Neutrophil (primary cell): ENCODE results near the gene TMEM108.

ENCODE experiments used
- H3K27ac ChIP-seq: fragments of 200-600 bp; sonication (generic); 2 replicates; pipeline ENCODE4 v1.5.1; 2016; ENCODE audit warnings: mild to moderate bottlenecking, moderate library complexity
- H3K27me3 ChIP-seq: fragments of 200-600 bp; sonication (generic); 2 replicates; pipeline ENCODE4 v1.6.0; 2016; ENCODE audit warnings: mild to moderate bottlenecking
- H3K36me3 ChIP-seq: fragments of 200-600 bp; sonication (generic); 2 replicates; pipeline ENCODE4 v1.5.1; 2017
- H3K4me1 ChIP-seq, 2 experiments: fragments of 200-600 bp in 1 of 2; sonication (generic) in 1 of 2; 1 replicate in 1 of 2; 2 replicates in 1 of 2; pipeline versions ENCODE4 v1.5.1 to v1.6.1; 2013 to 2016; ENCODE audit warnings: low read depth in 1 of 2, low read length in 1 of 2, mild to moderate bottlenecking in 1 of 2, moderate library complexity in 1 of 2; ENCODE audit not compliant: control insufficient read depth in 1 of 2, insufficient read depth in 1 of 2
- H3K4me3 ChIP-seq, 2 experiments: fragments of 200-600 bp in 1 of 2; sonication (generic) in 1 of 2; 1 replicate in 1 of 2; 2 replicates in 1 of 2; pipeline ENCODE4 v1.5.1; 2013 to 2016; ENCODE audit warnings: low read depth in 1 of 2, low read length in 1 of 2, mild to moderate bottlenecking in 1 of 2, moderate library complexity in 1 of 2
- H3K9me3 ChIP-seq: fragments of 200-600 bp; sonication (generic); 2 replicates; pipeline ENCODE4 v1.5.1; 2016
- TF ChIP-seq, protein P1 (sequence below): fragments of 200-600 bp; sonication (generic); IDR thresholded peaks from 2 replicates; pipeline ENCODE4 v1.5.1; 2016; ENCODE audit warnings: antibody characterized with exemption

Gene TMEM108

DNA sequence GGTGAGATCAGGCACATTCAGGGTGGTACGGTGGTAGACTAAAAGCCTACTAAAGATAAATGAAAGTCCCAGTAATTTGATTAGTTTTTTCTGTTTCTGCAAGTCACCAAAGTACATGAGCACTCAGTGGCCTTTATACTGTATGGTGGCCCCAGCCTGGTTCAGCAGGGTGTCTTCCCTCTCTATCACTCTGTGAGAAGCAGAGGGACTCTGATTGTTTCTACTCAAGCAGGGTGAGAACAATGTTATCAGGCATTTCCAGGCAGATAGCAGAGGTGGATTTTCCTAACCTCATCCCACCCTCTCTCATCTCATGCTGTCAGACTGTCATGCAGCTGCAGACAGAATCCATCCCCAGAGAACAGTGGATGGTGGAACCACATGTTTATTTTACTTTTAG lies 290.2 kb downstream of the TMEM108 start:
- Histone ChIP-seq H3K27me3 (no peaks in the 10 kb centered on the region), H3K4me1 (no peaks in the 10 kb centered on the region), H3K9me3 (no peaks in the 10 kb centered on the region), H3K36me3 (no peaks in the 10 kb centered on the region), H3K4me3 (no peak overlapping the region), H3K27ac (no peak overlapping the region)
- TF ChIP-seq, protein P1, sequence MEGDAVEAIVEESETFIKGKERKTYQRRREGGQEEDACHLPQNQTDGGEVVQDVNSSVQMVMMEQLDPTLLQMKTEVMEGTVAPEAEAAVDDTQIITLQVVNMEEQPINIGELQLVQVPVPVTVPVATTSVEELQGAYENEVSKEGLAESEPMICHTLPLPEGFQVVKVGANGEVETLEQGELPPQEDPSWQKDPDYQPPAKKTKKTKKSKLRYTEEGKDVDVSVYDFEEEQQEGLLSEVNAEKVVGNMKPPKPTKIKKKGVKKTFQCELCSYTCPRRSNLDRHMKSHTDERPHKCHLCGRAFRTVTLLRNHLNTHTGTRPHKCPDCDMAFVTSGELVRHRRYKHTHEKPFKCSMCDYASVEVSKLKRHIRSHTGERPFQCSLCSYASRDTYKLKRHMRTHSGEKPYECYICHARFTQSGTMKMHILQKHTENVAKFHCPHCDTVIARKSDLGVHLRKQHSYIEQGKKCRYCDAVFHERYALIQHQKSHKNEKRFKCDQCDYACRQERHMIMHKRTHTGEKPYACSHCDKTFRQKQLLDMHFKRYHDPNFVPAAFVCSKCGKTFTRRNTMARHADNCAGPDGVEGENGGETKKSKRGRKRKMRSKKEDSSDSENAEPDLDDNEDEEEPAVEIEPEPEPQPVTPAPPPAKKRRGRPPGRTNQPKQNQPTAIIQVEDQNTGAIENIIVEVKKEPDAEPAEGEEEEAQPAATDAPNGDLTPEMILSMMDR = no peak

DNA sequence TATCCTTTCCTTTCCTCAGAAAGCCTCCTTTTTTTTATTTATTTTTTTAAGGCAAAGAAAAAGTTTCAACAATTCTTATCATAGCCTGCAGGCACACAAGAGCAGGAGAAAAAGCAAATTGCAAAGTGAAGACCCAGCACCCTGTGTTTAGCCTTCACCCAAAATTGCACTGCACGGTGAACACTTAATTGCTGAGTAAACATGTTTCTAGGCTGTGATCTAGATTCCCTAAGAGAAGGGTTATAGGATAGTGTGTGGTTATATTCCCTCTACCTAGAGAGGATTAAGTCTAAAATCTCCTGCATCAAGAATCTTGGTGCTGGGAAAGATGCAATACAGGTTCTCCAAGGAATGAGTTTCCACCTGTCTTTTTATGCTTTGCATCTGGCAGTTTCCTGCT lies 291.4 kb downstream of the TMEM108 start:
- H3K36me3 ChIP-seq = no peaks in the 10 kb centered on the region
- no peaks in the 10 kb centered on the region for H3K9me3 ChIP-seq
- H3K4me3 ChIP-seq = no peak overlapping the region
- no peak overlapping the region for H3K27ac ChIP-seq
- no peaks in the 10 kb centered on the region for H3K4me1 ChIP-seq
- TF ChIP-seq, protein P1 = no peak
- no peaks in the 10 kb centered on the region for H3K27me3 ChIP-seq

DNA sequence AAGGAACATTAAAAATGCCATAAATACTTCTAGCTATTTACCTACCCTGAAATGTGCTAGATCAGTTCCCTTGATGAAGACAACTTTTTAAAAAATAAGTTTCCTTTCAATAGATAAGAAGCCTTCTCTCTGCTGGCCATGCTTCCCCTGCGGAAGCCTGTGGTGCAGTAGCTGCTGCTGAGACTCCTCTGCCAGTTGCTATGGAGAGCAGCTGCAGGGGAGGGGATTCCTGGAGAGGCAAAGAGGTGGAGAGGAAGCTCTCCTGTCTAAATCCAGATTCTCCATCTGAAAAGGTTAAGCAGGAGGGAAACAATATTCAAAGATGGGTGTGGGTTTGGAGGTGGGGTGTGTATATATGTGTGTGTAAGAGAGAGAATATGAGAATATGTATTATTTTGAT lies 291.9 kb downstream of the TMEM108 start:
- no peaks in the 10 kb centered on the region for H3K36me3 ChIP-seq
- no peak overlapping the region for H3K27ac ChIP-seq
- TF ChIP-seq, protein P1 = no peak
- no peaks in the 10 kb centered on the region for H3K27me3 ChIP-seq
- no peaks in the 10 kb centered on the region for H3K9me3 ChIP-seq
- H3K4me1 ChIP-seq = no peaks in the 10 kb centered on the region
- no peak overlapping the region for H3K4me3 ChIP-seq

DNA sequence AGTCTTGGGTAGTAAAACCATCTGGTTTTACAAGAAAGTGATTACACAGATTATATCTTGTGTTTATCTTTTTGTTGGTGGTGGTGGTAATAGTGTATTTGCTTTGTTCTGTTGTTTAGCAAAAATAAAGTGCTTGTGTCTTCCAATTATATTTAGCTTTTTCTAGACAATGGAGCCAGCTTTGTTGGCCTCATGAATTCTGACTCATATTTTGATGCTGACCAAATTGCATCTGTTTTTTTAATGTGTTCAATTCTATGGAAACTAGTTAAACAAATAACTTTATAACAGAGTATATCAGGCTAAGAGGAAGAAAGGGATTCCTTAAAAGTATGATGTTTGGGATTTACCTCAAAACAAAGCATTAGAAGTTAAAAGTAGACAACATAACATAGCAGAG lies 292.3 kb downstream of the TMEM108 start:
- TF ChIP-seq, protein P1 = no peak

DNA sequence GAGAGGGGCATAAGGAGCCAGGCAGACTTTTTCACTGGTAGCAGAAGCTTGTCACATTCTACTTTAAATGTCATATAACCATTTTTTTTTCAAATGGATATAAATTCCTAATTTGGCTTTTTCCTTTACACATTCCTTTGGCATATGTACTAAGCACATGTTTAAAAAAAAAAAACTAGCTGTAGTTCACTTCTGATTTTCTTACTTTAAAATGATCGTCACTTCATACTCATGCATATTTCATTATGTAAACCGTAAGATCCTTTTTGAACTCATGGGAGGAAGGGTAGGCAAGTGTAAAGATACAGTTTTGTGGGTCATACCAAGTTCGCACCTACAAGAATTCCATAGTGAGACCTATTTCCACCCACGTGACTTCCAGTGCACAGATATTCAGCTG lies 316.5 kb downstream of the TMEM108 start:
- Histone ChIP-seq H3K27ac (no peak overlapping the region), H3K27me3 (no peaks in the 10 kb centered on the region)
- TF ChIP-seq, protein P1 = no peak

More for the DNA sequence above, 292.3 kb downstream of the TMEM108 start:
- Histone ChIP-seq H3K27me3 (no peaks in the 10 kb centered on the region), H3K4me1 (no peaks in the 10 kb centered on the region), H3K4me3 (no peak overlapping the region), H3K27ac (no peak overlapping the region), H3K9me3 (no peaks in the 10 kb centered on the region), H3K36me3 (no peaks in the 10 kb centered on the region)

DNA sequence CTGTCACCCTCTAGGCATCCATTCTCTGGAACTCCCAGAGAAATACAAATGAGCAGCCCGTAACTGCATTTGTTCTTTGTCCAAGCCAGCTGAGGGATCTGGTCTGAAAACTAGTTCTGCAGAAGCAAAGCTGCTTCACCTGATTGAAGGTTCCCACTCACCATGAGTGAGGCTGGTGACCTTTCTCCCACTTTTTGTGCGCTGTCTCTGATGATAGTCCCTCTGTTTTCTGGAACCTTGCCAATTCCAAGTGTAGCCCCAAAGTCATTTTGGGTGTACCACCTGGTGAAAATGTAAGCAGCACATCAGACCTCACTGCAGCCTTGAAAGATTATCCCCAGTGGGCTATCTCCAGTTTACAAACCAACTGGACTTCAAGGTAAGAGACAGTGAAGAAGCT lies 322.3 kb downstream of the TMEM108 start:
- TF ChIP-seq, protein P1 = no peak
- Histone ChIP-seq H3K4me3 (no peak overlapping the region), H3K36me3 (no peaks in the 10 kb centered on the region), H3K9me3 (no peaks in the 10 kb centered on the region), H3K27ac (no peak overlapping the region), H3K4me1 (no peaks in the 10 kb centered on the region), H3K27me3 (no peaks in the 10 kb centered on the region)

More for the DNA sequence above, 316.5 kb downstream of the TMEM108 start:
- Histone ChIP-seq H3K4me3 (no peak overlapping the region), H3K9me3 (no peaks in the 10 kb centered on the region), H3K4me1 (no peaks in the 10 kb centered on the region), H3K36me3 (no peaks in the 10 kb centered on the region)
